ENCODE results near the gene TMC4.

The TMC4 gene

GRCh38 chr19:54152878-54153524 is 20.0 kb downstream of the TMC4 start:
- no peak for DNase-seq

GRCh38 chr19:54152267-54152666 is 20.7 kb downstream of the TMC4 start:
- DNase-seq: no peak

GRCh38 chr19:54151362-54152035 is 21.5 kb downstream of the TMC4 start:
- no peak for DNase-seq

DNA sequence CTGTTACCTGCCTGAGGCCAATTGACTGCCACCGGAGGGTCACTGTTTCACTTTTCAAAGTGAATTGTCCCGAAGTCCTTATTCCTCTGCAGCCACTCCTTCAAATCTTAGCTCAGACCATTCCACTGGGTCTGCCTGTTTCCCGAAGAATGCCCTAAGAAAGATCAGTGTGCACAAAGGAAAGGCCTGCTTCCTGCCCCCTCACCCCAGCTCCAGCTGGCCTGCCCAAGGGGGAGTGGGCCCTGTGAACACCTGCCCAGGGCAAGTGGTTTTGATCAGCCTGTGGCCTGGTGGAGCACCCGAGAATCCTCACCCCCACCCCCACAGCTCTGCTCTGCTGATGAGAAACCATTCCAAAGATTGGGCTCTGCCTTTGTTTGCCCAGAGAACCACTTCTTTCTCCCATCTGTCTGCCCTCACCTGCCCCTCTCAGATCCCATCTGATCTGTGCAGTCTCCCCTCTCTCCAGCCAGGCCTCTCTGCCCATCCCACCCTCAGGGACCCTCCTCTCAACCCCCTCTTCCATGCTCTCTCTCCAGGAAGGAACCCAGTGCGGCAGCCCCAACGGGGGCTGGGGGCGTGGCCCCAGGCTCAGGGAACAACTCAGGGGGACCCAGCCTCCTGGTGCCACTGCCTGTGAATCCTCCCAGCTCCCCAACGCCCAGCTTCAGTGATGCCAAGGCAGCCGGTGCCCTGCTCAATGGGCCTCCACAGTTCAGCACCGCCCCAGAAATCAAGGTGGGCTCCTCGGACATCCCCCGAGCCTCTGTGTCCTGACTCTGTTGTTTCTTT is 23.7 kb downstream of the TMC4 start:
- DNase-seq: no peak

DNA sequence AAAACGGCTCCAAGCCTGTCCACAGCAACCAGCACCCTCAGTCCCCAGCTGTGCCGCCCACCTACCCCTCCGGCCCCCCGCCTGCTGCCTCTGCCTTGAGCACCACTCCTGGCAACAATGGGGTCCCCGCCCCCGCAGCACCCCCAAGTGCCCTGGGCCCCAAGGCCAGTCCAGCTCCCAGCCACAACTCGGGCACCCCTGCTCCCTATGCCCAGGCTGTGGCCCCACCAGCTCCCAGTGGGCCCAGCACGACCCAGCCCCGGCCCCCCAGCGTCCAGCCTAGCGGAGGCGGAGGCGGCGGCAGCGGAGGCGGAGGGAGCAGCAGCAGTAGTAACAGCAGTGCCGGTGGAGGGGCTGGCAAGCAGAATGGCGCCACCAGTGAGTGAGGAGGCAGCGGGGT is 24.8 kb downstream of the TMC4 start:
- no peak for DNase-seq

DNA sequence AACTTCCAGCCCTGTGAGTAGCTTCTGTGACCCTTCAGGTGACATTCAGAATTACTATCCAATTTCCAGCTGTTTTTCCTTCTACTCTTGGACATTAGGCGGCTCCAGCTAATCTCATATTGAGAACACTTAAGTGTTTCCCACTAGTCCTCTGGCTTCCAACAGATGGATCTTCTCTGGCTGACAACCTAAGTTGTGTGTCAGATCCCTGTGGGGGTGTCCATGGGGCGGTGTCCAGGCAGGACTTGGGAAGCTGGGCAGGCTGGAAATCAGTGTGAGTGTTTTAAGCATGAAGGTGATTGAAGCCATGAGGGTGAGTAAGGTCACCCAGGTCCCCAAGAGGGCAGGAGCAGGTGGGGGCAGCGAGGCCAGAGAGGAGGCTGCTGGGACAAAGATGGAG is 25.3 kb downstream of the TMC4 start:
- no peak for DNase-seq

DNA sequence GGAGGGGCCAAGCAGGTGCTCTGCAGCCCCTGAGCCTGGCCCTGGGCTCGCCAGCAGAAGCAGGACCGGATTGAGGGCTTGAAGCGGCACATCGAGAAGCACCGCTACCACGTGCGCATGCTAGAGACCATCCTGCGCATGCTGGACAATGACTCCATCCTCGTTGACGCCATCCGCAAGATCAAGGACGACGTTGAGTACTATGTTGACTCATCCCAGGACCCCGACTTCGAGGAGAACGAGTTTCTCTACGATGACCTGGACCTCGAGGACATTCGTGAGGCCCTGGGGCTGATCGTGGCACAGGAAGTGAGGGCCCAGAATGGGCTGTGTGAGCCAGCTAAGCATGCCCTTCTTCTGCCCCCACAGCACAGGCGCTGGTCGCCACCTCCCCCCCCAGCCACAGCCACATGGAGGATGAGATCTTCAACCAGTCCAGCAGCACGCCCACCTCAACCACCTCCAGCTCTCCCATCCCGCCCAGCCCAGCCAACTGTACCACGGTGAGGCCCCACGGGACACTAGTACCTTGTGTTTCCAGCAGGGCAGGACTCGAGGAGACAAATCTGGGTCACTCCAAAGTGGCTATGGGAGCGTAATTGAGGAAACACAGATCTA is 27.3 kb downstream of the TMC4 start:
- DNase-seq: no peak

- DNase-seq: no peak
Measured at GRCh38 chr19:54142166-54142780, 30.7 kb downstream of the TMC4 start.

DNA sequence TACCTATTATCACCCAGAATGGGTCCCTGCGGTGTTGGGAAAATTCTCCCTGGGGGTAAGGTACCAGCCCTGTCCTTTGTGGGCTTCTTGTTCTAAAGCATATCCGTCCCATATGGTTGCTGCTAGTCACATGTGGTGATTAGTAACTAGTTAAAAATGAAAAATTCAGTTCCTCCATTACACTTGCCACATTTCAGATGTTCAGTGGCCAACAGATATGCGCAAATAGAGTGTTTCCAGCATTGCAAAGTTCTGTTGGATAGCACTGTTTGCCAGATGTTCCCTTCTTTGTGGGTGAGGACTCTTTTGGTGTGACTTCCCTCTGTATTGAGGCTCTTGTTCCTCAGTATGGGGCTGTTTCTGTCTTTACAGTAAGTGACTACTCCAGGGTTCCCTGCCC is 31.6 kb downstream of the TMC4 start:
- no peak for DNase-seq

DNA sequence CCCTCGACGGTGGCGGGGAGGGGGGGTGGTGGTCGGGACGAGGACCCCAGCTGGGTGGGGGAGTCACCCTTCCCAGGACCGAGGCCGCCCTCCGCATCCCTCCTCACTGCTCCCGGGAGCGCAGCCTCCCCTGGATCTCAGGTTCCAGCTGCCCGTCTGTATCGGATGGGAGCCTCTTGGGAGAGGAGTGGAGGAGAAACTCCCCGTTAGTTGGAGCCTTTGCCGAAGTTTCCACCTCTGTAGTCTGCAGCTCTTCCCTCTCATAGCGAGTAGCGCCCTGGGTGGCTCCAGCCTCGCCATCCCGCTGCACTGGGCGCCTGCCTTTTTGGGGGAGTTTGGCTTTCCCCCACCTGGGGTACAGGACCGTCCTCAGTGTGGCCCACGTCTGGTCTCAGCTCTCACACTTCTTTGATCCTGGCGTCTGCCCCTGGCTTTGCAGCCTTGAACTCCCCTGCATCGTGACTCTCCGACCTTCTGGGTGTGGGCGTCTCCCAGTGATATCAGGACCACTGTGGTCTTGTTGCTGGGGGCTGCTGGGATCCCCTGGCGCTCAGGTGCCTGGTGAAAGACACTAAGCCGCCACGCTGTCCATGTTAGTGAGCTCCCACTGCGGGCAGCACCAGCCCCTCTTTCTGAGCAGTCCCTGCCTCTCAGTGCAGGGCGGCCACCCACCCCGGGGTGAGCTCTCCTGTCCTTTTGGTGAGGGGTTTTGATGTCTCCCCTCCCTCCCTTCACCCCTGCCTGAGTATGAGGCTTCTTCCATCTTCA is 34.3 kb downstream of the TMC4 start:
- DNase-seq: no peak

DNA sequence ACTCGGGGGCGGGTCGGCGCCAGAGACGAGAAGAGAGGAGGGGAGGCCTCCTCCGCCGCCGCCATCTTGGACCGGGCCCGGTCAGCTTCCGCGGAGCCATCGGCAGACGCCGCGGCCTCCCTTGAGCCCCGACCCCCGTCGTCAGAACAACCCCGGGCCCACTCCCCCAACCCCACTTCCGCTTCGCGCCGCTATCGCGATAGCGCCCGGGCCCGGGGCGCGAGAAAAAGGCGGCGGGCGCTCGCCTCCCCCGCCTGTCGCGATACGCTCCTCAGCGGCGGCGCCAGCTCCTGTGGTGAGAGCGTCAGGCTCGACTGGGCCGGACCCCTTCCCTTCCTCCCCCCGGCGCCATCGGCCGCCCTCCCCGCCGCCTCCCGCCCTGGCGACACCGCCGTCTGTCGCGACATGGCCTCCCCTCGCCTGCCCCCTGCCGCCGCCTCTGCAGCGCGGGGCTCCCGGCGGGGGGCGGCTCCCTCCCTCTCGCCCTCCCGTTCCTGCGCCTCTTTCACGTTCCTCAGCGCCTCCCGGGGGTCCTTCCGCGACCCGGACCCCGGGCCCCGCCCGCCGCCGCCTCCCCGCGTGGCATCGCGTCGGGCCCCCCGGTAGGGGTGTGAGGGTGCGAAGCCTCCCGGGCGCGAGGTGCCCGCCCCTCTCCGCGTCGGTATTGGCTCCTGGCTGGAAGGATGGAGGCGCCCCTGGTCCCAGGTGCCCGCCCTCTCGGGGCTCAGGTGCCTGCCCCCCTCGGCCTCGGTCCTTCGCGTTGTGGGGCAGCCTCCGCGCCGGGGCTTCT is 35.1 kb downstream of the TMC4 start, which contains the start of gene CNOT3:
Gene CNOT3 (plus strand): TSS at position 64 of the 790 bp plus-strand sequence. CDS start 5,217 bp downstream, outside the sequence.
- DNase-seq: peak; percentile 11 to 33

GRCh38 chr19:54136864-54137698 is 35.9 kb downstream of the TMC4 start:
- peak; percentile 95 to 100 for DNase-seq

GRCh38 chr19:54136086-54136863 is 36.7 kb downstream of the TMC4 start:
- no peak for DNase-seq

GRCh38 chr19:54133957-54134590 is 38.9 kb downstream of the TMC4 start:
- DNase-seq: no peak

DNA sequence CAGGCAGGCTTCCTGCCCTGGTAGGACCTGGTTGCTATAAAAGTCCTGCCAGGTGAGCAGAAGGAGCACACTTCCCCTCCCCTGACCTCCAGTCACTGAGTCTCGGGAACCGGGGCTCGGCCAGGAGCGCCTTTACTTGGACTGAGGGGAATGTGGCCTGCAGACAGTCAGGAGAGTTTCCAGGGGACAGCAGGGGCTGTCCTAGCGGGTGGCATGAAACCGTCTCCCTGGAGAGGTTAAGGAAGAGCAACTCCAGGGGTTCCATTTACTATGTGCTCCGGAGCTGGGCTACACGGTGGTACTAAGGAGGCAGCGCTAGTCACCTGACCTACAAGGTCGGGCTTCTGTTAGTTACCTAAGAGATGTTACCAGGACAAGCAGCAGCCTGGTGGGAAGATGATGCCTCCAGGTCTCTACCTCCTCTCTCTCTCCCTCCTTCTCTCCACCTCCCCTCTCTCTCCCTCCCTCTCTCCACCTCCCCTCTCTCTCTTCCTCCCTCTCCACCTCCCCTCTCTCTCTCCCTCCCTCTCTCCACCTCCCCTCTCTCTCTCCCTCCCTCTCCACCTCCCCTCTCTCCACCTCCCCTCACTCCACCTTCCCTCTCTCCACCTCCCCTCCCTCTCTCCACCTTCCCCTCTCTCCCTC is 39.5 kb downstream of the TMC4 start:
- no peak for DNase-seq

GRCh38 chr19:54129617-54129996 is 43.4 kb downstream of the TMC4 start:
- no peak for DNase-seq

- DNase-seq: no peak
Measured at GRCh38 chr19:54128796-54129616, 44.0 kb downstream of the TMC4 start.

DNA sequence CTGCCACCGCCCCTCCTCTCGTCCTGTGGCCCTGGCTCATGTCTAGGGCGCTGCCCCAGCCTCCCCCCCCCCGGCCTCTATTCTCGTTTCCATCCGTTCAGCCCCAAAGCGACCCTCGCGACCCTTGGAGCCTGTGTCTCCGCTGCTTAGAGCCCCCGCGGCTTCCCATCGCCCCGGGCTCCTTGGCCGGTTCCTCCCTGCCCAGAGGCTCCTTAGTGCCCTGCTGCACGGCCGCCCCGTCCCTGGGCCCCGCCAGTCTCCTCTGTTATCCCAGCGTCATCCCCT is 44.6 kb downstream of the TMC4 start:
- no peak for DNase-seq

Measured in stimulated activated CD4-positive, alpha-beta T cell treated with anti-CD3 and anti-CD28 coated beads, Interleukin-4, amount 100 ng/mL, for 4 hours (primary cell).